ENCODE data around the gene RBM10.

DNA sequence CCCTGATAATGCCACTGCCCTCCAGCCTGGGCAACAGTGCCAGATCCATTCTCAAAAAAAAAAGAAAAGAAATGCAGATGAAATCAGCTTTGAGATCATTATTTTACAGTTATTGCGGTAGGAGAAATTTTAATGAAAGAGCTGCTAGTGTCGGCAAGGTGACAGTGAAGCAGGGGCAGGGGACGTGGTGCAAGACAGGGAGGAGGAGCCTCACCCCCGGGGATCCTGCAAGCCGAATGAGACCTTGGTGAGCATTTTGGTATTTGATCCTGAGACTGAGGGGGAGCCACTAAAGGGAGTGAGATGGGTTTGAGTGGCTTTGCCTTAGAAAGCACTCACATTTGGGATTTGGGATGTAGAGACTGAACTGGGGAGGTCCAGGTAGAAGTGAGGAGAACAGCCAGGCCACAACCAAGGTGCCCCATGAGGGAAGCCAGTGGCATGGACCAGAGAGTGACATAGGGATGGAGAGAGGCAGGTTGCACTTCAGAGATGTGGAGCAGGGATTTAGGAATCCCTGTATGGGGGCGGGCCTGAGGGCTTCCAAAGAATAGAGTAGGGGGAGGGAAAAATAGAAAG is 23.6 kb downstream of the RBM10 start:
- TF ChIP-seq POLR2A (IDR thresholded peaks at IDR 0.05; ENCODE audit: low read depth) (no peak), POLR2AphosphoS5 (IDR thresholded peaks at IDR 0.05) (no peak)
- TF ChIP-seq, protein P1, sequence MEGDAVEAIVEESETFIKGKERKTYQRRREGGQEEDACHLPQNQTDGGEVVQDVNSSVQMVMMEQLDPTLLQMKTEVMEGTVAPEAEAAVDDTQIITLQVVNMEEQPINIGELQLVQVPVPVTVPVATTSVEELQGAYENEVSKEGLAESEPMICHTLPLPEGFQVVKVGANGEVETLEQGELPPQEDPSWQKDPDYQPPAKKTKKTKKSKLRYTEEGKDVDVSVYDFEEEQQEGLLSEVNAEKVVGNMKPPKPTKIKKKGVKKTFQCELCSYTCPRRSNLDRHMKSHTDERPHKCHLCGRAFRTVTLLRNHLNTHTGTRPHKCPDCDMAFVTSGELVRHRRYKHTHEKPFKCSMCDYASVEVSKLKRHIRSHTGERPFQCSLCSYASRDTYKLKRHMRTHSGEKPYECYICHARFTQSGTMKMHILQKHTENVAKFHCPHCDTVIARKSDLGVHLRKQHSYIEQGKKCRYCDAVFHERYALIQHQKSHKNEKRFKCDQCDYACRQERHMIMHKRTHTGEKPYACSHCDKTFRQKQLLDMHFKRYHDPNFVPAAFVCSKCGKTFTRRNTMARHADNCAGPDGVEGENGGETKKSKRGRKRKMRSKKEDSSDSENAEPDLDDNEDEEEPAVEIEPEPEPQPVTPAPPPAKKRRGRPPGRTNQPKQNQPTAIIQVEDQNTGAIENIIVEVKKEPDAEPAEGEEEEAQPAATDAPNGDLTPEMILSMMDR (IDR thresholded peaks at IDR 0.05), result no peak
